Psoas muscle (tissue), 8 donors: ENCODE data around the gene WNT5A. TPM values are rescaled to one million over a fixed set of nuclear protein-coding genes. Genes with fewer than 3 reads are reported as not detected.

ENCODE experiments used
- ATAC-seq, 4 donors: fragments of 200-7000 bp; cut with Tn5 transposase; one replicate each; pipeline ENCODE4 v1.9.1; 2020; ENCODE audit warnings: moderate library complexity in 3 of 4, mild to moderate bottlenecking in 2 of 4
- DNase-seq, 2 donors: peaks; one replicate each; pipeline ENCODE4 v3.0.0-alpha.2; 2020
- H3K27ac ChIP-seq: fragments of 200-600 bp; one replicate; pipeline ENCODE4 v1.8.0; 2022
- H3K27me3 ChIP-seq, 3 donors: fragments of 200-600 bp in 1 of 3; one replicate each; pipeline versions ENCODE4 v1.6.1 to v1.8.0; 2013 to 2022; ENCODE audit warnings: low read length in 2 of 3, mild to moderate bottlenecking in 2 of 3, moderate library complexity in 1 of 3; ENCODE audit not compliant: insufficient read depth in 3 of 3
- H3K36me3 ChIP-seq, 2 donors: fragments of 200-600 bp in 1 of 2; one replicate each; pipeline versions ENCODE4 v1.6.1 to v1.8.0; 2013 to 2022; ENCODE audit warnings: low read depth in 1 of 2, mild to moderate bottlenecking in 1 of 2, moderate library complexity in 1 of 2; ENCODE audit not compliant: insufficient read depth in 1 of 2
- H3K4me1 ChIP-seq: fragments of 200-600 bp; one replicate; pipeline ENCODE4 v1.8.0; 2022
- H3K4me3 ChIP-seq: fragments of 200-600 bp; one replicate; pipeline ENCODE4 v1.8.0; 2022; ENCODE audit warnings: mild to moderate bottlenecking
- H3K9me3 ChIP-seq: fragments of 200-600 bp; one replicate; pipeline ENCODE4 v1.8.0; 2022
- WGBS, 3 donors: extraction: QIAGEN DNeasy Blood & Tissue Kit; methylation state at CpG; one replicate each; pipeline versions ENCODE4 v1.1.6 to v1.1.7; 2013; 5-methylcytosine and 5-hydroxymethylcytosine counted together
- intact Hi-C, 2 donors: fragments of 100-400 bp; cut with DNase I; formaldehyde crosslinking; loops; one replicate each; pipeline versions ENCODE4 v1.11.0 to v1.14.2; 2022
- polyA plus RNA-seq, 3 donors: library from polyadenylated mRNA; stranded (reverse); fragments of 200-250 nt; gene quantifications; one replicate each; pipeline ENCODE4 v1.2.3, GENCODE V29; 2013
- total RNA-seq, 4 donors: library from RNA; stranded (reverse); fragmentation: NEBNext Ultra II Directional in 2 of 4; extraction: Animal tissue kit (Norgen Biotek cat#: 25700) in 2 of 4; gene quantifications; one replicate each; pipeline versions ENCODE4 v1.2.1 to v1.2.4, GENCODE V29; 2021 to 2023
- TF ChIP-seq, protein P1 (sequence below): fragments of 200-600 bp; IDR thresholded peaks from one replicate; pipeline ENCODE4 v1.8.0; 2022; ENCODE audit warnings: antibody characterized with exemption
- donor health status: healthy with polysubstance abuse.
- donor health status: DM: no; HTN: no; CAD: no; lungs with moderate emphysema.
- donor health status: Bipolar disorder and iron deficiency.
- donor health status: healthy.
- donor health status: DM: yes; HTN: yes; CAD: no.
- donor health status: DM: no; HTN: no; CAD: no.
- donor health status: DM: no; HTN: no; CAD: no.
- donor health status: DM: yes; HTN: yes; CAD: no.

Gene WNT5A
- total and polyA plus RNA-seq, 7 donors: 0.43 to 6.2 (median 1.1) TPM

DNA sequence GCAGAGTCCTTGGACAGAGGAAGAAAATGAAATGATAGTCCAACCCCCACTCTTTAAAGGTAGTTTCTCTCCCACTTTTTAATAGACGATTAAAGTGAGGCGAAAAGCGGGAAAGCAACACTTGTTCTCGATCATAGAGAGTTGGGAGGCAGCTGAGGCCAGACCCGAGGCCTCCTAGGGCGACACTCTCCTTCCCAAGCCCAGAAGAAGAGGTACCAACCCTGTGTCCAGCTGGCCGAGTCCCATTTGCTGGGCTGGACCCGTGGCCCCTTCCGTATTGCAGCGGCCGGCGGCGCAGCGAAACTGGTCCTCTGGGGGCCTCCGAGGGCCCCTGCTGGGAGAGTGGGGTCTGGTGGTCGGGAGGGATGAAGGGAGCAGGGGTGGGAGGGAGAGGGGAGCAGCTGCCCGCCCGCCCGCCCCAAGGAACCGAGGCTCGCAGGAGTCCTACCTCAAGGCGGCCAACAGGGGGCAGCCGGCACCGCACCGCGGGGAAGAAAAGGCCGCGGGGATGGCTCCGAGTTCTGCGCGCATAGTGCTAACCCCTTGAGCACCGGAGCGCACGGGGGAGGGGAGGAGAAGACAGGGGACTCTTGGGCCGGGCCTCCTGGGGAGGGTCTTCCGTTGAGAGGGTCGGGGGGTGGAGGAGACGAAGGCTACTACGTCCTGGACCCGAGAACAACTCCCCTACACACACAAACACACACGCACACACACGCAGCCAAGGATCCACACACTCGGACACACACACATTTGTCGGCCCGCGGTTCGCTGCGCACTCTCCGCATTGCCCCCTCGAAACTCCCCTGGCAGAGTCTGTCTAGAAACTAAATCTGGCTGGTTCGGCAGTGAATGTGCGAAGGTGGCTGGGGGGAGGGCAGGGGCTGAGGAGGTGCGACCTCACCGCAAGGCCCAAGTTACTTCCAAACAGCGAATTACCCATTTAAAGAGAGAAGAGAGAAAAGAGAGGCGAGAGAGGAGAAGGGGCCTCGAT, 2.0 kb downstream of the WNT5A start:
- Histone ChIP-seq H3K4me3 (peak overlapping the region; percentile 86), H3K9me3 (no peaks in the 10 kb centered on the region), H3K27ac (peak overlapping the region; percentile 59), H3K36me3 (no peaks in the 10 kb centered on the region), H3K27me3 (peaks cover 0 to 13% (median 2%) of the 10 kb centered on the region in 3 donors), H3K4me1 (peaks cover 7% of the 10 kb centered on the region)
- intact Hi-C loops: loop anchor here (1.0 to 10.0 kb wide), 9 partner anchors 237 to 1010 kb away; no protein-coding TSS in a partner anchor
- DNase-seq (peak; percentile 79 to 91), ATAC-seq (peak; percentile 82 to 85 (median 84))
- WGBS, 3 donors: 6 to 9% (median 6%) methylated on average over 42 to 57 of the region's 57 CpGs
- TF ChIP-seq, protein P1, sequence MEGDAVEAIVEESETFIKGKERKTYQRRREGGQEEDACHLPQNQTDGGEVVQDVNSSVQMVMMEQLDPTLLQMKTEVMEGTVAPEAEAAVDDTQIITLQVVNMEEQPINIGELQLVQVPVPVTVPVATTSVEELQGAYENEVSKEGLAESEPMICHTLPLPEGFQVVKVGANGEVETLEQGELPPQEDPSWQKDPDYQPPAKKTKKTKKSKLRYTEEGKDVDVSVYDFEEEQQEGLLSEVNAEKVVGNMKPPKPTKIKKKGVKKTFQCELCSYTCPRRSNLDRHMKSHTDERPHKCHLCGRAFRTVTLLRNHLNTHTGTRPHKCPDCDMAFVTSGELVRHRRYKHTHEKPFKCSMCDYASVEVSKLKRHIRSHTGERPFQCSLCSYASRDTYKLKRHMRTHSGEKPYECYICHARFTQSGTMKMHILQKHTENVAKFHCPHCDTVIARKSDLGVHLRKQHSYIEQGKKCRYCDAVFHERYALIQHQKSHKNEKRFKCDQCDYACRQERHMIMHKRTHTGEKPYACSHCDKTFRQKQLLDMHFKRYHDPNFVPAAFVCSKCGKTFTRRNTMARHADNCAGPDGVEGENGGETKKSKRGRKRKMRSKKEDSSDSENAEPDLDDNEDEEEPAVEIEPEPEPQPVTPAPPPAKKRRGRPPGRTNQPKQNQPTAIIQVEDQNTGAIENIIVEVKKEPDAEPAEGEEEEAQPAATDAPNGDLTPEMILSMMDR: peak; percentile 81

DNA sequence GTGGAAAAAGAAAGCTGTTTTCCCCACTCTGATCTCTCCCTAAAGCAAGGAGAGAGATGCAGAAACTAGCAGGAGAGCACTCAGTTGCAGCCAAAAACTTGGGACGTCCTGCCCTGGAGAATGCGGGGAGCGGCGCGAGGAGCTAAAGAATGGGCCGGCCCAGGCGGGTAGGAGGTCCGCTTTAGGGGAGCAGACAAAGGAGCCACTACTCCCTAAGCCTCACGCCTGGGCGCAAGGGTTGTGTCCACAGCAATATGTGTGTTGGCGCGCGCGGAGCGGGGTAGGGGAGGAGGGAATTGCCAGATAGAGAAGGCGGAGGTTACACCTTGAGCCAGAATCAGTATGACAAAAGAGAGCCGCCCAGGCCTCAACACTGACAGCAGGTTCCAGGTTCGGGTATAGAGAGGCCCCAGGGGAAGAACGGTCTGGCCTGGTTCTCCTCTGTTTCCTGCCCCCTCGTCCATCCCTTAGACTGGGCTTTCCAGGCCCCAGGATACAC, 2.9 kb downstream of the WNT5A start:
- Histone ChIP-seq H3K36me3 (no peaks in the 10 kb centered on the region), H3K27ac (no peak overlapping the region), H3K9me3 (no peaks in the 10 kb centered on the region), H3K4me1 (peaks cover 7% of the 10 kb centered on the region), H3K27me3 (peaks cover 0 to 13% (median 2%) of the 10 kb centered on the region in 3 donors), H3K4me3 (peak overlapping the region; percentile 65)
- TF ChIP-seq, protein P1: no peak
- ATAC-seq (no peak), DNase-seq (peak in 1 of 2 donors; percentile 53)
- intact Hi-C loops: loop anchor here (5.0 to 10.0 kb wide), 5 partner anchors 238 to 1011 kb away; no protein-coding TSS in a partner anchor
- WGBS, 3 donors: 65 to 75% (median 67%) methylated on average over 18 to 20 of the region's 20 CpGs

DNA sequence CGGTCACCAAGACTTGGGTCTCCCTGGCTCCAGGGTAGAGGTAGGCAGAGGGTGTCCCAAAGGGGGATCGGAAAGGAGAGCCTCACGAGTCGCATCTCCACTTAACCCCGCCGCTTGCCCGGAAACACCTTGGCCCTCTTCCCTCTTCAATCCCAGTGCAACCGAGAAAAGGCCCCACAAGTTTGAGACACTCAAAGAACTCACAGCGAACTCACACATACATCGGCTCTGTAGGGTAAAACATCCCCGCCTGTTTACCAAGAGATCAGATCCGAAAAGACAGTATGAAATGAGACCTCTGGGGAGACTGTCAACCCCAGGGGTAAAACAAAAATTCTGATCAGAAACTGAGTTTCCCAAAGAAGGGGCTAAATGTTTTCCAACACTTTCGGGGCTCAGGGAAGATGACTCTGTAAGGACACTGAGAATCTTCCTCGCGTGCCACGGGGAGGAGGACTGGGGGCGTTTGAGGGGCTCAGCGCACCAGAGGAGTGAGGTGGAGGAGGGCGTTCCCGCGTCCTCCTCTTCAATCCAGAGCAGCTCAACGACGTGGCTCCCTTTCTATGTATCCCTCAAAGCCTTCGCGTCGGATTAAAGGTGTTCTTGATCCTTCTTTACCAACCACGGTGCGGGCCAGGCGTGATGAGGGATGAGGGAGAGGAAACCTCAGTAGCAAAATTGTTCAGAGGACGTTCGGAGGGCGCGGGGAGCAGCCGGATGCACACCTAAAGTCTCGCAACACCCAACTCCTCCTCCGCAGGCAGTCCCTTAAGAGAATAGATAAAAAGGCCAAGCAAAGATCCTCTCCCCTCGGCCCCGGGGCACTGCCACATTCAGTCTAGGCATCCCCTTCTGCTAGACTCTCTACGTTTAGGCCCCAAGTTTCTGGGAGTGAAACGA, 3.7 kb downstream of the WNT5A start:
- TF ChIP-seq, protein P1: no peak
- Histone ChIP-seq H3K9me3 (no peaks in the 10 kb centered on the region), H3K27me3 (peaks cover 0 to 13% (median 2%) of the 10 kb centered on the region in 3 donors), H3K36me3 (no peaks in the 10 kb centered on the region), H3K27ac (no peak overlapping the region), H3K4me1 (peaks cover 5% of the 10 kb centered on the region), H3K4me3 (peak overlapping the region; percentile 65)
- DNase-seq (no peak), ATAC-seq (no peak)
- intact Hi-C loops: loop anchor here (2.0 to 10.0 kb wide), 6 partner anchors 239 to 1011 kb away; no protein-coding TSS in a partner anchor
- WGBS, 3 donors: 70 to 74% (median 71%) methylated on average over 40 of the region's 40 CpGs

DNA sequence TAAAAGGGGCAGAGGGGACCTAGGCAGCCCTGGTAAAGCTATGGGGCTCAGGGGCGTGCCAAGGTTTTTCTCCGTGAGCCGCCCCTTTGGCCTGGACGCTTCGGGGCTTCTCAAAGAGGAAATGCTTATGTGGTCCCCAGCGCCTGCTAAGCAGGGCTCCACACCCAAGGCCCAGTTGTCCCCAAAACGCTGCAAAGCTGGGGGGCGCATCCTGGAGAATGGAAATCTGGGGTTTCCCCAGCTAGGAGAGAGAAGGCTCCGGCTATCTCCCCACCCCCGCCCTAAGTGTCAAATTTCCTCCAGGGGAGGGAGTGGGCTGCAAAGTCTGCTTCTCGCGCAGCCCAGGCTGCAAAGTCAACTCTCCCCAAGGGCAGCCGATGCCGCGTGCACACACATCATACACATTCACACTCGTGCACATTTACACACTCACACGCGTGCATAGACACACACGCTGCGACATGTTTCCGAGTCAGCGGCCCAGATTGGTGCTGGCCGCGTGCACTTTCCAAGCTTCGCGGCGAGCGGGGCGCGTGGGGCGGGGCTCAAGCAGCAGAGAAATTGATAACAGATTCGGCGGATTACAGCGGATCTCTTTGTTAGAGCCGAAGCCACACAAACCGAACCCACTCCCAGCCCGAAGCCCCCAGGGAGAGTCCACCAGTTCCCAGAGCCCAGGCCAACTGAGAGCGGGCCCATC, 4.5 kb downstream of the WNT5A start:
- ATAC-seq (no peak), DNase-seq (no peak)
- Histone ChIP-seq H3K9me3 (no peaks in the 10 kb centered on the region), H3K27ac (no peak overlapping the region), H3K4me3 (peak overlapping the region; percentile 65), H3K36me3 (no peaks in the 10 kb centered on the region), H3K4me1 (peaks cover 5% of the 10 kb centered on the region), H3K27me3 (peaks cover 0 to 13% (median 2%) of the 10 kb centered on the region in 3 donors)
- WGBS, 3 donors: 32 to 46% (median 35%) methylated on average over 38 of the region's 38 CpGs
- TF ChIP-seq, protein P1: no peak
- intact Hi-C loops: loop anchor here (2.0 to 10.0 kb wide), 6 partner anchors 240 to 1012 kb away; no protein-coding TSS in a partner anchor
